Activated CD4-positive, alpha-beta T cell treated with anti-CD3 and anti-CD28 coated beads, Interleukin-2, Interleukin-6, amounts not matched to agents 100 ng/mL and 50 ng/mL, durations not matched to agents 16 hours and 8 hours (primary cell): ENCODE data around the gene CHPF2.

Experiments used
- DNase-seq: peaks from one replicate; pipeline ENCODE4 v3.0.0-alpha.2; 2020

Gene CHPF2

DNA sequence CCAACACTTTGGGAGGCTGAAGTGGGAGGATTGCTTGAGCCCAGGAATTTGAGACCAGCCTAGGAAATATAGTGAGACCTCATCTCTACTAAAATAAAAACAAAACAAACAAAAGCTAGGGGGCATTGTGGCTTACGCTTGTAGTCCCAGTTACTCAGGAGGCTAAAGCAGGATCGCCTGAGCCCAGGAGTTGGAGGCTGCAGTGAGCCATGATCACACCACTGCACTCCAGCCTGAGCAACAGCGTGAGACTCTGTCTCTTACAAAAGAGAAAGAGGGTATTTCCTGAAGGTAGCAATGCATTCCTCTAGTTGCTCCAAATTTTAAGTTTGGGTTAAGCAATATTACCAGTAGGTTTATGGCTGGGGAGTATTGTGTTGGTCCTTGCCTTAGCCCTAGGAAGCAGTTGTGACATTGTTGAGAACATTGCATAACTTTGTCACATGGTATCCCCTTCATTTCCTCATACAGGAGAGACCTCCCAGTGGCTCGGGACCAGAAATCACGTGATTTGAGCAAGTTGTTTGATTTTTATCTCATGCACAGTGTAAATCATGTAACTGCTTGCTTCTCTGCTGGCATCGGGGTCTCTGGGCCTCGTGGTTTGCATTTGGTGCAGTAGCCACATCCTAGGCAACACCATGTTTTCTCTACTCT is 39.5 kb downstream of the CHPF2 start:
- DNase-seq, result peak; percentile 19

- no peak for DNase-seq
Measured at GRCh38 chr7:151272405-151272804, 40.1 kb downstream of the CHPF2 start.

- no peak for DNase-seq
Measured at GRCh38 chr7:151272877-151273276, 40.6 kb downstream of the CHPF2 start.

DNA sequence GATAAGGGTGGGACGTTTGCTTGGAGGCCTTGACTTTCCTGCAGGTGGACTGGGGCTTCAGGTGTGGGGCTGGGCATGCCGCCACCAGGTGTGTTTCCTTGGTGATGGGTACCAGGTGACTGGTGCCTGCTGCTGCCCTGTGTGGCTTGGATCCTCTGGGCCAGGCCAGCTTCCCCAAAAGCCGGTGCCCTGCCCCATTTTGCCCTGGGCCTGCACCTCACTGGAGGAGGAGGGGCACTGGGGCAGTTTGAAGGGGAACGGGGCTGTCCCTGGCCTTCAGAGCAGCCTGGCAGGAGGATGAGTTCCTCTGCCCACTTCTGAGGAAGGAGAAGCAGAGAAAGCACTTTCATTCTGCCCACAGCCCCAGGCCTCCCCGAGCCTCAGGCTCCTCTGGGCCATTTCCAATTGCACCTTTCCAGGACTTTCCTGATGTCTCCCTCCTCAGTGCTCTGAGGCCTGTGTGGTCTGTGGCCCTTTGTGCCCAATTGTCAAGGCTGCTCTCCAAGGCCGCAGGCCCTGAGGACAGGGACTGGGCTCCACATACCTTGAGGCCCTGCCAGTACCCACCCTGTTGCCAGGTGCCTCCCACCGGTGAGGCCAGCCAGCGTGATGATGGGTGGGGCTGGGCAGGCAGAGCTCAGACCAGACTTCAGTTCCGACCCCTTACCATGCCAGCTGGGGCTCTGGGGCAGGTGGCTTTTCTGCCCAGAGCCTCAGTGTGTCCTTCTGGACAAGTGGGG is 41.5 kb downstream of the CHPF2 start:
- no peak for DNase-seq

GRCh38 chr7:151274396-151274795 is 42.1 kb downstream of the CHPF2 start:
- no peak for DNase-seq

DNA sequence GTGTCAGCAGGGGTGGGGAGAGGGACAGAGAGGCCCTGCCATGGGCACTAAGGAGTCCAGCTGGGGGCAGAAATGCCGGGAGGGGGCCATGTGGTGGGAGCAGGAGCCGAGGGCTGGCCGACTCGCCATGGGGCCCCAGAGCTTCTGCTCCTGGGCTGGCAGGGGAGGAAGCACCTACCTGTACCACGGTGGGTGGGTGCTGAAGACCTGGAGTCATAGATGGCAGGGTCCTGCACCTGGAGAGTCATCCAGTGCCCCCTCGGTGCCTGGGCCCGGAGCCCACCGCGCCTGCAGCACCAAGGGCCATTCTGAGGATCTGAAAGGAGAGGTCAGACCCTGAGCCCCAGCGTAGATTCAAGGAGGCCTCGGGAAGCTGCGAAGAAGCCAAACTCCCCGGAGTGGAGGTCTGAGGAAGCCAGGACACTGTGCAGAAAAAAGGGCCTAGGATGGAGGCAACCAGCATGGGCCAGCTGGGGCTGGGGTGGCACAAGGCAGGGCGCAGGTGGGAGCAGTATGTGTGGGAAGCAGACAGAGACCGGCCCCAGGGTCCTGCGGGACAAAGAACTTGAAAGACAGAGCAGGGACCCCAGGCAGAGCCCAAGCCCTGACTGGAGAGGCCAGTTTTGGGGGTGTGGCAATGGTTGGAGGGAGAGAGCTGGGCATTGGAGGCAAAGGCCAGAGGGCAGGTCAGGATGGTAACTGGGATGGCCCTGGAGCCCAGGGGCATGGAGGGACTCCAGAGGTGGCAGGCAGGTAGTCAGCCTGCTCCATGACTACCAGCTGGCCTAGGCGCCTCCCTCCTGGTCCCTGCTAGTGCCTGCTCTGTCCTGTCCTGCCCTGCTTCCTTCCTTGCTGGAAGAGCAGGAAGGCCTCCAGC is 42.9 kb downstream of the CHPF2 start:
- no peak for DNase-seq

- DNase-seq, result no peak
Measured at GRCh38 chr7:151275813-151276577, 43.7 kb downstream of the CHPF2 start.

- DNase-seq, result peak; percentile 65
Measured at GRCh38 chr7:151276666-151277590, 44.6 kb downstream of the CHPF2 start.

- no peak for DNase-seq
Measured at GRCh38 chr7:151277631-151278030, 45.3 kb downstream of the CHPF2 start.

GRCh38 chr7:151278949-151279348 is 46.7 kb downstream of the CHPF2 start:
- DNase-seq, result no peak

- no peak for DNase-seq
Measured at GRCh38 chr7:151279868-151280267, 47.6 kb downstream of the CHPF2 start.

- no peak for DNase-seq
Measured at GRCh38 chr7:151280388-151281019, 48.2 kb downstream of the CHPF2 start.

DNA sequence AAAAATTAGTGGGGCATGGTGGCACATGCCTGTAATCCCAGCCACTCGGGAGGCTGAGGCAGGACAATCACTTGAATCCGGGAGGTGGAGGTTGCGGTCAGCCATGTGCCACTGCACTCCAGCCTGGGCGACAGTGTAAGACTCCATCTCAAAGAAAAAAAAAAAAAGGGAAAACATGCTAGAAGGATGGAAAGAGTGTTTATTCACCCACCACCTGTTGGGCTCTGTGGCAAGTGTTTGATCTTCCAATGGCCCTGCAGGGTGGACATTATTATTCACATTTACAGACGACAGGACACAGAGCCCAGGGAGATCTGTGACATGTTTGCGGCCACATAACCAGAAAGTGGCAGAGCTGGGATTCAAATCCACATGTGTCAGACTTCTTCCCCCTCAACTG is 49.4 kb downstream of the CHPF2 start:
- DNase-seq, result no peak

- no peak for DNase-seq
Measured at GRCh38 chr7:151282111-151282510, 49.8 kb downstream of the CHPF2 start.

- no peak for DNase-seq
Measured at GRCh38 chr7:151283302-151283701, 51.0 kb downstream of the CHPF2 start.

DNA sequence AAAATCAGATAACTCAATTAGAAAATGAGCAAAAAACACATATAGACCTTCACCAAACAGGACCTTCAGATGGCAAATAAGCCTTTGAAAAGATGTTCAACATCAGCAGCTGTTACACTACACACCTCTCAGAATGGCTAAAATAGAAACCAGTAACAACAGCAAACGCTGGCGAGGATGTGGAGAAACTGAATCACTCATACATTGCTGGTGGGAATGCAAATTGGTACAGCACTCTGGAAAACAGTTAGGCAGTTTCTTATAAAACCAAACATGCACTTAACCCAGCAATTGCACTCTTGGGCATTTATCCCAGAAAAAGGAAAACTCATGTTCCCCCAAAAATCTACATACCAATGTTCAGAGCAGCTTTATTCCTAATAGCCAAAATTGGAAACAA is 53.9 kb downstream of the CHPF2 start:
- peak; percentile 29 for DNase-seq
